IMR-90 (cell line): Measurements from ENCODE around the gene EML4. TPM values are rescaled to one million over a fixed set of nuclear protein-coding genes. Genes with fewer than 3 reads are reported as not detected.

ENCODE experiments used
- ATAC-seq: fragments of 200-7000 bp; cut with Tn5 transposase; 2 replicates; pipeline ENCODE4 v1.9.1; 2020; ENCODE audit warnings: low read depth, mild to moderate bottlenecking, moderate library complexity
- BruUV-seq: library from RNA; stranded (reverse); fragments of 400-500 nt; replicated peaks from 2 replicates; lab custom pipeline; 2021; lab: Mats Ljungman, UMichigan
- CTCF ChIA-PET: fragments of 300-600 bp; formaldehyde crosslinking; extraction: SDS; loops from one replicate; lab custom pipeline; 2021; ENCODE audit warnings: antibody characterized with exemption; lab: Yijun Ruan, JAX
- POLR2A ChIA-PET: fragments of 300-600 bp; sonication (Branson Sonifier 250); formaldehyde crosslinking; loops from one replicate; lab custom pipeline; 2022; ENCODE audit warnings: antibody characterized with exemption; ENCODE audit not compliant: unreplicated experiment; lab: Charles Lee
- DNase-seq: peaks from one replicate; pipeline ENCODE4 v3.0.0; 2013
- H2AFZ ChIP-seq: replicated peaks from 2 replicates; pipeline ENCODE3; 2013; ENCODE audit warnings: low read length, mild to moderate bottlenecking; ENCODE audit not compliant: poor library complexity
- H2AK5ac ChIP-seq: 2 replicates; pipeline ENCODE4 v1.6.1; 2013; ENCODE audit warnings: low read depth, low read length, inconsistent platforms
- H2AK9ac ChIP-seq: replicated peaks from 2 replicates; pipeline ENCODE3; 2013; ENCODE audit warnings: mild to moderate bottlenecking, low read depth, low read length, moderate library complexity; ENCODE audit not compliant: poor library complexity
- H2BK120ac ChIP-seq: 2 replicates; pipeline ENCODE4 v1.6.1; 2013; ENCODE audit warnings: low read depth, low read length, inconsistent platforms
- H2BK15ac ChIP-seq: 3 replicates; pipeline ENCODE4 v1.6.1; 2013; ENCODE audit warnings: low read depth, low read length, inconsistent platforms
- H2BK20ac ChIP-seq: 2 replicates; pipeline ENCODE4 v1.6.1; 2013; ENCODE audit warnings: low read depth, mild to moderate bottlenecking, inconsistent platforms, low read length, moderate library complexity
- H2BK5ac ChIP-seq: 2 replicates; pipeline ENCODE4 v1.6.1; 2013; ENCODE audit warnings: mild to moderate bottlenecking, low read depth, low read length, inconsistent platforms; ENCODE audit not compliant: poor library complexity, severe bottlenecking
- H3K14ac ChIP-seq: replicated peaks from 2 replicates; pipeline ENCODE4 v1.6.1; 2013; ENCODE audit warnings: low read depth, low read length, inconsistent platforms
- H3K18ac ChIP-seq: 2 replicates; pipeline ENCODE4 v1.6.1; 2013; ENCODE audit warnings: low read depth, low read length, control low read depth
- H3K23ac ChIP-seq: 2 replicates; pipeline ENCODE4 v1.6.1; 2013; ENCODE audit warnings: low read depth, low read length, inconsistent platforms
- H3K27ac ChIP-seq: 2 replicates; pipeline ENCODE4 v1.5.1; 2013; ENCODE audit warnings: mild to moderate bottlenecking, control low read depth, low read length; ENCODE audit not compliant: insufficient read depth
- H3K27me3 ChIP-seq: 2 replicates; pipeline ENCODE4 v1.6.1; 2013; ENCODE audit warnings: low read length; ENCODE audit not compliant: control insufficient read depth, insufficient read depth
- H3K36me3 ChIP-seq: 2 replicates; pipeline ENCODE4 v1.6.1; 2013; ENCODE audit warnings: low read length, mixed read lengths; ENCODE audit not compliant: control insufficient read depth, insufficient read depth
- H3K4ac ChIP-seq: 2 replicates; pipeline ENCODE4 v1.6.1; 2013; ENCODE audit warnings: low read depth, low read length, inconsistent platforms
- H3K4me1 ChIP-seq: 2 replicates; pipeline ENCODE4 v1.6.1; 2013; ENCODE audit warnings: low read length, mixed read lengths; ENCODE audit not compliant: control insufficient read depth, insufficient read depth
- H3K4me2 ChIP-seq: 2 replicates; pipeline ENCODE4 v1.6.1; 2013; ENCODE audit warnings: low read depth, mild to moderate bottlenecking, control low read depth, low read length, moderate library complexity
- H3K4me3 ChIP-seq: 2 replicates; pipeline ENCODE4 v1.5.1; 2013; ENCODE audit warnings: low read depth, mild to moderate bottlenecking, control low read depth, low read length, moderate library complexity; ENCODE audit not compliant: insufficient read depth
- H3K56ac ChIP-seq: 2 replicates; pipeline ENCODE4 v1.6.1; 2013; ENCODE audit warnings: low read length, inconsistent platforms; ENCODE audit not compliant: insufficient read depth; ENCODE audit errors: extremely low read depth
- H3K79me1 ChIP-seq, 2 experiments: 2 replicates each; pipeline ENCODE4 v1.6.1; 2013; ENCODE audit warnings: low read length in 2 of 2, inconsistent platforms in 1 of 2, low read depth in 1 of 2
- H3K9ac ChIP-seq: 2 replicates; pipeline ENCODE4 v1.6.1; 2013; ENCODE audit warnings: low read depth, low read length, control low read depth
- H3K9me1 ChIP-seq: 2 replicates; pipeline ENCODE4 v1.6.1; 2013; ENCODE audit warnings: low read length, inconsistent platforms; ENCODE audit not compliant: insufficient read depth
- H3K9me3 ChIP-seq: 2 replicates; pipeline ENCODE4 v1.6.1; 2013; ENCODE audit warnings: low read length; ENCODE audit not compliant: control insufficient read depth, insufficient read depth
- H4K20me1 ChIP-seq: 2 replicates; pipeline ENCODE4 v1.6.1; 2013; ENCODE audit warnings: low read length, inconsistent platforms; ENCODE audit not compliant: insufficient read depth
- H4K5ac ChIP-seq: 2 replicates; pipeline ENCODE4 v1.6.1; 2013; ENCODE audit warnings: mild to moderate bottlenecking, low read depth, low read length, control low read depth
- H4K8ac ChIP-seq, 2 experiments: 2 replicates each; pipeline ENCODE4 v1.6.1; 2013; ENCODE audit warnings: low read depth in 2 of 2, low read length in 2 of 2, control low read depth in 1 of 2, inconsistent platforms in 1 of 2
- H4K91ac ChIP-seq: 2 replicates; pipeline ENCODE4 v1.6.1; 2013; ENCODE audit warnings: low read depth, low read length, inconsistent platforms; ENCODE audit not compliant: insufficient read depth
- CEBPB ChIP-seq: IDR thresholded peaks from 2 replicates; pipeline ENCODE4 v1.6.1; 2012; ENCODE audit warnings: low read depth, low read length, improper control_type of control experiment
- FOS ChIP-seq: fragments of 150-350 bp; IDR thresholded peaks from 2 replicates; pipeline ENCODE4 v1.6.1; 2016; ENCODE audit warnings: low read depth, low read length
- MAFK ChIP-seq: IDR thresholded peaks from 2 replicates; pipeline ENCODE4 v1.6.1; 2012; ENCODE audit warnings: low read depth, low read length, improper control_type of control experiment
- MAZ ChIP-seq: IDR thresholded peaks from 2 replicates; pipeline ENCODE4 v1.6.1; 2012; ENCODE audit warnings: low read depth, mild to moderate bottlenecking, low read length, improper control_type of control experiment, moderate library complexity, borderline replicate concordance
- RFX5 ChIP-seq: IDR thresholded peaks from 2 replicates; pipeline ENCODE4 v1.8.0; 2012; ENCODE audit warnings: low read depth, mild to moderate bottlenecking, low read length, moderate library complexity
- SMC3 ChIP-seq: fragments of 150-350 bp; IDR thresholded peaks from 2 replicates; pipeline ENCODE4 v1.6.1; 2016; ENCODE audit warnings: low read depth, mild to moderate bottlenecking, antibody characterized with exemption, low read length, moderate library complexity
- whole genome bisulfite sequencing, 2 experiments: methylation state at CpG; one replicate each; pipeline versions ENCODE4 v1.1.5 to v1.1.7; 2013; ENCODE audit warnings: missing lambda C conversion rate in 2 of 2; ENCODE audit not compliant: insufficient read length in 1 of 2; ENCODE audit errors: extremely low coverage in 2 of 2; 5-methylcytosine and 5-hydroxymethylcytosine counted together
- dilution Hi-C: fragments of 300-500 bp; cut with HindIII; formaldehyde crosslinking; loops from one replicate; pipeline ENCODE4 v1.14.3; 2018; ENCODE audit warnings: low sequenced_read_pairs; ENCODE audit not compliant: unreplicated experiment
- in situ Hi-C: fragments of 300-500 bp; cut with MboI; formaldehyde crosslinking; loops from 3 replicates; pipeline ENCODE4 v1.14.3; 2019; ENCODE audit warnings: low sequenced_read_pairs, inconsistent platforms, mixed read lengths
- intact Hi-C: fragments of 100-400 bp; cut with micrococcal nuclease; formaldehyde crosslinking; loops from 2 replicates; pipeline ENCODE4 v1.10.0; 2022
- polyA plus RNA-seq, 3 experiments: library from polyadenylated mRNA; depleted of rRNA; stranded (reverse); fragments of >200 nt; gene quantifications; 2 replicates each; pipeline ENCODE4 v1.2.3, GENCODE V29; 2012; ENCODE audit warnings: low replicate concordance in 1 of 3
- total RNA-seq: library from RNA; depleted of rRNA; stranded (reverse); fragments of >200 nt; gene quantifications from 2 replicates; pipeline ENCODE4 v1.2.3, GENCODE V29; 2012
- TF ChIP-seq, protein P1 (sequence below): fragments of 150-350 bp; IDR thresholded peaks from 2 replicates; pipeline ENCODE4 v1.6.1; 2017; ENCODE audit warnings: mild to moderate bottlenecking, antibody characterized with exemption, low read length, low read depth
- TF ChIP-seq, protein P2 (sequence below): conservative IDR thresholded peaks from 2 replicates; pipeline ENCODE4 v1.5.1; 2012; ENCODE audit warnings: mild to moderate bottlenecking, low read depth, low read length, improper control_type of control experiment

Gene EML4
- total and polyA plus RNA-seq, 2 of the 4 experiments (the other 2 are of a cell fraction), result 29.7 to 73.7 TPM

DNA sequence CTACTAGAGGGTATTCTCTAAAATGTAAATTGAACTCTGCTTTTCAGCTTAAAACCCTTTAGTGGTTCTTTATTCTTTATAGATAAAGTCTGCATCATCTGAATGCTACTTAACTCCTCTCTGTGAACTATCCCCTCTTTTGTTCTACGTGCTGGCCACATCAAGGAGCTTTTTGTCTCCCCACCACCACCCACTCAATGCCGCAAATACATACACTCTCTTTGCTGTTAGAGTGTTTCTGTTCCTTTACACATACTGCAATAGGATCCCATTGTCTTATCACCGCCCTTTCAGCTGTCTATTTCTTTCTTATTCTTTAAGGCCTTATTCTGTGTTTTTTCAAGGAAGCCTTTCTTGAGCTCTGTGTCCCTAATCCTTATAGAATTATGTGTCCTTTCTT lies 83.3 kb downstream of the EML4 start:
- H3K27me3 ChIP-seq, result no peaks in the 10 kb centered on the region
- no peak overlapping the region for H2AK9ac ChIP-seq
- H3K4ac ChIP-seq, result no peak overlapping the region
- no peak overlapping the region for H4K8ac ChIP-seq
- H3K9me3 ChIP-seq, result no peaks in the 10 kb centered on the region
- H3K9me1 ChIP-seq, result no peaks in the 10 kb centered on the region
- H3K23ac ChIP-seq, result no peak overlapping the region
- H3K27ac ChIP-seq, result no peak overlapping the region
- H3K4me3 ChIP-seq, result no peak overlapping the region
- WGBS, 2 experiments, result no CpG with 5 or more reads among the region's 3 CpGs
- CTCF ChIA-PET, result no interaction called here
- H4K5ac ChIP-seq, result no peak overlapping the region
- no peak overlapping the region for H3K18ac ChIP-seq
- no peak overlapping the region for H2BK20ac ChIP-seq
- H2AK5ac ChIP-seq, result no peak overlapping the region
- H3K14ac ChIP-seq, result no peak overlapping the region
- H3K4me2 ChIP-seq, result no peak overlapping the region
- H3K56ac ChIP-seq, result no peak overlapping the region
- H4K20me1 ChIP-seq, result no peaks in the 10 kb centered on the region
- no peak overlapping the region for H2BK5ac ChIP-seq
- H4K91ac ChIP-seq, result no peak overlapping the region
- H2BK120ac ChIP-seq, result no peak overlapping the region
- DNase-seq, result no peak
- no peak for ATAC-seq
- POLR2A ChIA-PET, result no interaction called here
- BruUV-seq, result no TSS peak
- in situ Hi-C loops, result no loop called here
- TF ChIP-seq, protein P1, sequence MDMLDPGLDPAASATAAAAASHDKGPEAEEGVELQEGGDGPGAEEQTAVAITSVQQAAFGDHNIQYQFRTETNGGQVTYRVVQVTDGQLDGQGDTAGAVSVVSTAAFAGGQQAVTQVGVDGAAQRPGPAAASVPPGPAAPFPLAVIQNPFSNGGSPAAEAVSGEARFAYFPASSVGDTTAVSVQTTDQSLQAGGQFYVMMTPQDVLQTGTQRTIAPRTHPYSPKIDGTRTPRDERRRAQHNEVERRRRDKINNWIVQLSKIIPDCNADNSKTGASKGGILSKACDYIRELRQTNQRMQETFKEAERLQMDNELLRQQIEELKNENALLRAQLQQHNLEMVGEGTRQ, result no peak
- TF ChIP-seq, protein P2, sequence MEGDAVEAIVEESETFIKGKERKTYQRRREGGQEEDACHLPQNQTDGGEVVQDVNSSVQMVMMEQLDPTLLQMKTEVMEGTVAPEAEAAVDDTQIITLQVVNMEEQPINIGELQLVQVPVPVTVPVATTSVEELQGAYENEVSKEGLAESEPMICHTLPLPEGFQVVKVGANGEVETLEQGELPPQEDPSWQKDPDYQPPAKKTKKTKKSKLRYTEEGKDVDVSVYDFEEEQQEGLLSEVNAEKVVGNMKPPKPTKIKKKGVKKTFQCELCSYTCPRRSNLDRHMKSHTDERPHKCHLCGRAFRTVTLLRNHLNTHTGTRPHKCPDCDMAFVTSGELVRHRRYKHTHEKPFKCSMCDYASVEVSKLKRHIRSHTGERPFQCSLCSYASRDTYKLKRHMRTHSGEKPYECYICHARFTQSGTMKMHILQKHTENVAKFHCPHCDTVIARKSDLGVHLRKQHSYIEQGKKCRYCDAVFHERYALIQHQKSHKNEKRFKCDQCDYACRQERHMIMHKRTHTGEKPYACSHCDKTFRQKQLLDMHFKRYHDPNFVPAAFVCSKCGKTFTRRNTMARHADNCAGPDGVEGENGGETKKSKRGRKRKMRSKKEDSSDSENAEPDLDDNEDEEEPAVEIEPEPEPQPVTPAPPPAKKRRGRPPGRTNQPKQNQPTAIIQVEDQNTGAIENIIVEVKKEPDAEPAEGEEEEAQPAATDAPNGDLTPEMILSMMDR, result no peak
- TF ChIP-seq MAZ (no peak), FOS (no peak), RFX5 (no peak), SMC3 (no peak), CEBPB (no peak), MAFK (no peak)
- H3K9ac ChIP-seq, result no peak overlapping the region
- intact Hi-C loops, result no loop called here
- peaks cover 14 to 32% of the 10 kb centered on the region in 2 experiments for H3K79me1 ChIP-seq
- H3K36me3 ChIP-seq, result peaks cover 4% of the 10 kb centered on the region; the same call in 1 of the 2 replicates
- H2BK15ac ChIP-seq, result no peak overlapping the region
- no peak overlapping the region for H2AFZ ChIP-seq
- H3K4me1 ChIP-seq, result no peaks in the 10 kb centered on the region
- dilution Hi-C loops, result no loop called here
